ENCODE data around the gene KDELR1. TPM values are rescaled to one million over a fixed set of nuclear protein-coding genes. Genes with fewer than 3 reads are reported as not detected.

KDELR1 gene
- total and polyA plus RNA-seq, 7 donors: 37.0 to 71.0 (median 56.5) TPM

DNA sequence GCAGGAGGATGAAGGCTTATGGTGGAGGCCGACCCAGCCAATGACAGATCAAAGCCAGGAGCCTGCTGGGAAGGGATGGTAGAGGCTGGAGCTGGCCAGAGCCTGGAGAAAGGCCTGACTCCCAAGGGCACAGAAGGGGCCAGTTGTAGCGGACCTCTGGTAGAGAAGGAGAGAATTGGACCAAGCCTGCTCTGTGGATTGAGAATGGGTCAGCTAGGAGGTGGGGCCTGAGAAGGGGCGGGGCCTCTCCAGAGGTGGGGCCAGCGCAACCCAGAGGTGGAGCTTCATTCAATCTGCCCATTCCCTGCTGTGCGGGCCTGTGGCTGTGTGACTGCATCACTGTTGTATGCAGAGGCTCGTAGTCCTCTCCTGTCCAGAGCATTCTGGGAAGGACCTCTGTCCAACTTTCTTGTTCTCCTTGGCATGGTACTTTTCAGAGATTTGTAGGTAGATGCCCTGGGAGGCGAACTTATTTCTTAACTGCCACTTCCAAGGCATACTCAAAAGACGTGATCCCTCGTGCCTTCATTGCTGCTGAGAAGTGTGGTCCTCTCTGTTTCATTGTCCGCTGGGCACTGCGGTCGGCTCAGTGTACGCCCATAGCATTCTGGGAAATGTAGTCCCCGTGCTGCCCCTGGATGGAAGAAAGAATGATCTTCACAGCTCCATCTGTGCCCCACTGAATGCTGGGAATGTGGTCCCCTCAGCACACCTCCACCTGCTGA lies 8.8 kb upstream of the KDELR1 start:
- Histone ChIP-seq H3K4me1 (no peaks in the 10 kb centered on the region), H3K4me3 (peak overlapping the region; percentile 24), H3K36me3 (ENCODE audit: insufficient read depth in 1 of 2, low read depth in 1 of 2) (no peaks in the 10 kb centered on the region), H3K27ac (no peak overlapping the region), H3K27me3 (ENCODE audit: insufficient read depth in 3 of 3, low read length in 2 of 3) (peaks cover 0 to 31% (median 28%) of the 10 kb centered on the region in 3 donors), H3K9me3 (no peaks in the 10 kb centered on the region)
- DNase-seq (peak; percentile 52 to 76), ATAC-seq (peak; percentile 48 to 72 (median 66))
- WGBS, 3 donors: 33 to 42% (median 36%) methylated on average over 14 of the region's 14 CpGs
- TF ChIP-seq, protein P1, sequence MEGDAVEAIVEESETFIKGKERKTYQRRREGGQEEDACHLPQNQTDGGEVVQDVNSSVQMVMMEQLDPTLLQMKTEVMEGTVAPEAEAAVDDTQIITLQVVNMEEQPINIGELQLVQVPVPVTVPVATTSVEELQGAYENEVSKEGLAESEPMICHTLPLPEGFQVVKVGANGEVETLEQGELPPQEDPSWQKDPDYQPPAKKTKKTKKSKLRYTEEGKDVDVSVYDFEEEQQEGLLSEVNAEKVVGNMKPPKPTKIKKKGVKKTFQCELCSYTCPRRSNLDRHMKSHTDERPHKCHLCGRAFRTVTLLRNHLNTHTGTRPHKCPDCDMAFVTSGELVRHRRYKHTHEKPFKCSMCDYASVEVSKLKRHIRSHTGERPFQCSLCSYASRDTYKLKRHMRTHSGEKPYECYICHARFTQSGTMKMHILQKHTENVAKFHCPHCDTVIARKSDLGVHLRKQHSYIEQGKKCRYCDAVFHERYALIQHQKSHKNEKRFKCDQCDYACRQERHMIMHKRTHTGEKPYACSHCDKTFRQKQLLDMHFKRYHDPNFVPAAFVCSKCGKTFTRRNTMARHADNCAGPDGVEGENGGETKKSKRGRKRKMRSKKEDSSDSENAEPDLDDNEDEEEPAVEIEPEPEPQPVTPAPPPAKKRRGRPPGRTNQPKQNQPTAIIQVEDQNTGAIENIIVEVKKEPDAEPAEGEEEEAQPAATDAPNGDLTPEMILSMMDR (IDR thresholded peaks at IDR 0.05): no peak
- intact Hi-C loops (cut with DNase I): no loop called here

DNA sequence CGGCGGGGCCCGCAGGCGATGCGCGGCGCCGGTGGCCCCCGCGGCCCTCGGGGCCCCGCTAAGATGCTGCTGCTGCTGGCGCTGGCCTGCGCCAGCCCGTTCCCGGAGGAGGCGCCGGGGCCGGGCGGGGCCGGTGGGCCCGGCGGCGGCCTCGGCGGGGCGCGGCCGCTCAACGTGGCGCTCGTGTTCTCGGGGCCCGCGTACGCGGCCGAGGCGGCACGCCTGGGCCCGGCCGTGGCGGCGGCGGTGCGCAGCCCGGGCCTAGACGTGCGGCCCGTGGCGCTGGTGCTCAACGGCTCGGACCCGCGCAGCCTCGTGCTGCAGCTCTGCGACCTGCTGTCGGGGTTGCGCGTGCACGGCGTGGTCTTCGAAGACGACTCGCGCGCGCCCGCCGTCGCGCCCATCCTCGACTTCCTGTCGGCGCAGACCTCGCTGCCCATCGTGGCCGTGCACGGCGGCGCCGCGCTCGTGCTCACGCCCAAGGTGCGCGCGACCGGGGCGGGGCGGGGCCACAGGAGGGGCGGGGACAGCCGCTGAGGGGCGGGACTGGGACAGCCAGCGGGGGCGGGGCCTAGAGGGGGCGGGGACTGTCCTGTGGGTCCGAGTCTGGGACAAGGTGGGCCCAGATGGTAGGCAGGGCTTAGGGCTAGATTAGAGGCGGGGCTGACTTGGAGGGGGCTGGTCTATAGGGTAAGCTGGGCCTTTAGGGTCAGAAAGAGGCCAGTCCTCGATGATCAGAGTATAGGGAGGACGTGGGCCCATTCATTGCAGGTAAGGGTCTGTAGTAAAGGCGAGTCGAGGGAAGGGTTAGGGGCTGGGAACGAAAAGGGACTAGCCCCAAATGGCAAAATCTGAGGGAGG lies 7.3 kb upstream of the KDELR1 start:
- TF ChIP-seq, protein P1 (IDR thresholded peaks at IDR 0.05): no peak
- 6 to 10% (median 8%) methylated on average over 51 to 104 of the region's 104 CpGs for WGBS, 3 donors
- DNase-seq (peak; percentile 83 to 85), ATAC-seq (peak; percentile 47 to 71 (median 64))
- H3K27me3 ChIP-seq (ENCODE audit: insufficient read depth in 3 of 3, low read length in 2 of 3): peaks cover 0 to 43% (median 35%) of the 10 kb centered on the region in 3 donors
- H3K27ac ChIP-seq: no peak overlapping the region
- H3K9me3 ChIP-seq: no peaks in the 10 kb centered on the region
- intact Hi-C loops (cut with DNase I): no loop called here
- no peaks in the 10 kb centered on the region for H3K4me1 ChIP-seq
- H3K36me3 ChIP-seq (ENCODE audit: insufficient read depth in 1 of 2, low read depth in 1 of 2): no peaks in the 10 kb centered on the region
- peak overlapping the region; percentile 52 for H3K4me3 ChIP-seq

DNA sequence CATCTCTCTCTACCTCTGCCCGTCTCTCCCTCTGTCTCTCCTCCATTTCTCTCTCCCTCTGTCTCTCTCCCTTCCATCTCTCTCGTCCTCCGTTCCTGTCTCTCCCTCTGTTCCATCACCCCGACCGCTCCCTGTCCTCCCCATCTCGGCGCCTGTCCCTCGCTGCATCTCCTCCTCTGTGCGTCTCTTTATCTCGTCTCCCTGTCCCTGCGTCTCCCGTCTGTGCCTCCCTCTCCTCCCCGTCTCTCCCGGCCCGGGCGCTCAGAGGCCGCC lies 6.7 kb upstream of the KDELR1 start:
- Histone ChIP-seq H3K27ac (no peak overlapping the region), H3K4me1 (no peaks in the 10 kb centered on the region), H3K36me3 (ENCODE audit: insufficient read depth in 1 of 2, low read depth in 1 of 2) (no peaks in the 10 kb centered on the region), H3K27me3 (ENCODE audit: insufficient read depth in 3 of 3, low read length in 2 of 3) (peaks cover 0 to 49% (median 38%) of the 10 kb centered on the region in 3 donors), H3K4me3 (peak overlapping the region; percentile 42), H3K9me3 (no peaks in the 10 kb centered on the region)
- no peak for ATAC-seq
- 3 to 6% (median 5%) methylated on average over 15 to 17 of the region's 17 CpGs for WGBS, 3 donors
- TF ChIP-seq, protein P1 (IDR thresholded peaks at IDR 0.05): no peak
- intact Hi-C loops (cut with DNase I): no loop called here
- no peak for DNase-seq

DNA sequence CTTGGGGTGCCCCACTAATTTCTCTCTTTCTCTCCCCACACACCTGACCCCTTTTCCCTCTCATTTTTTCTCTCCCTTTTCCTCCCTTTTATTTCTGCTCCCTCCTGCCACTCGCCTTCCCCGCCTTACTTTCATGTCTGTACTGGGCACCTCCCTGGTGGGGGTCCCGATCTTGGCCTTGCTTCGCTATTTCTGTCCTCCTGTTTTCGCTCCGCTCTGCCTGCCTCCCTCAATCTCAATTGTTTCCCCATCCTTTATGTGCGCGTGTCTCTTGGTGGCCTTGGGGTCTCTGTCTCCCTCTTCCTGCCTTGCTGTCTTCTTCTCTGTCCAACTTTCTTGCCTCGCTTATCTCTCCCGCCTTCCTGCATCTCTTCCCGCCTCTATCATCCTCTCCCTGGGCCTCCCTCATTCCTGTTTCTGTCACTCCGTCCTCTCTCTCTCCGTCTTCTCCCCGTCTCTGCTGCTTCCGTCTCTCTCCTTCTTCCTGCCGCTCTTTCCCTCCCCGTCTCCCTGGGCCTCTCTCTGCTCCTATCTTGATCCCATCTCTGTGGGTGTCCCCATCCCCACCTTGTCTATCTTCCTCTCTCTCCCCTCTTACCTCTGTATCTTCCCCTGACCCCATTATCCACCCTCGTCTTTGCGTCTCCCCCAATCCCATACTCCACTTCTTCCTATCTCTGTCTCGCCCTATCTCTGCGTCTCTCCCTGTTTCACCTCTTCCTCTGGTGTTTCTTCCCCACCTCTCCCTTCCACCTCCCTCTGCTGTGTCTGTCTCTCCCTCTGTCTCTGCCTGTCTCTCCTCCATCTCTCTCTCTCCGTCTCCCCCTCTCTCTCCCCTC lies 6.1 kb upstream of the KDELR1 start:
- peak overlapping the region; percentile 42 for H3K4me3 ChIP-seq
- no peak overlapping the region for H3K27ac ChIP-seq
- H3K9me3 ChIP-seq: no peaks in the 10 kb centered on the region
- H3K4me1 ChIP-seq: no peaks in the 10 kb centered on the region
- TF ChIP-seq, protein P1 (IDR thresholded peaks at IDR 0.05): no peak
- peaks cover 0 to 54% (median 42%) of the 10 kb centered on the region in 3 donors for H3K27me3 ChIP-seq (ENCODE audit: insufficient read depth in 3 of 3, low read length in 2 of 3)
- intact Hi-C loops (cut with DNase I): no loop called here
- H3K36me3 ChIP-seq (ENCODE audit: insufficient read depth in 1 of 2, low read depth in 1 of 2): no peaks in the 10 kb centered on the region
- ATAC-seq: no peak
- WGBS, 3 donors: 55 to 65% (median 61%) methylated on average over 22 of the region's 22 CpGs
- no peak for DNase-seq

Measured in psoas muscle (tissue), 8 donors.